Stimulated activated CD4-positive, alpha-beta T cell treated with anti-CD3 and anti-CD28 coated beads, Interleukin-1b, Interleukin-23, amount 100 ng/mL, for 48 hours (primary cell): ENCODE measurements around the gene HMG20B.

Experiments used
- DNase-seq: peaks from one replicate; pipeline ENCODE4 v3.0.0-alpha.2; 2020

The HMG20B gene

GRCh38 chr19:3537438-3538240, 35.1 kb upstream of the HMG20B start:
- DNase-seq, result no peak

GRCh38 chr19:3538258-3538929, 34.4 kb upstream of the HMG20B start:
- DNase-seq, result no peak

GRCh38 chr19:3538965-3539755, 33.6 kb upstream of the HMG20B start, which contains the start of gene TEKTIP1:
Gene TEKTIP1, plus strand, starts transcription at chr19:3539174. Its CDS starts 4 bp downstream, at chr19:3539178.
- DNase-seq, result no peak

GRCh38 chr19:3539756-3540118, 33.0 kb upstream of the HMG20B start:
- no peak for DNase-seq

- DNase-seq, result no peak
Measured at GRCh38 chr19:3543150-3544057, 29.3 kb upstream of the HMG20B start.

- DNase-seq, result no peak
Measured at GRCh38 chr19:3544058-3544376, 28.7 kb upstream of the HMG20B start.

- peak; percentile 76 for DNase-seq
Measured at GRCh38 chr19:3544742-3545668, 27.7 kb upstream of the HMG20B start.

GRCh38 chr19:3545669-3546034, 27.1 kb upstream of the HMG20B start:
- no peak for DNase-seq

GRCh38 chr19:3546119-3546518, 26.6 kb upstream of the HMG20B start:
- no peak for DNase-seq

- DNase-seq, result peak; percentile 32
Measured at GRCh38 chr19:3547301-3547731, 25.4 kb upstream of the HMG20B start.

- DNase-seq, result no peak
Measured at GRCh38 chr19:3547767-3548282, 24.9 kb upstream of the HMG20B start.

- DNase-seq, result no peak
Measured at GRCh38 chr19:3548606-3549005, 24.1 kb upstream of the HMG20B start.

- DNase-seq, result no peak
Measured at GRCh38 chr19:3549816-3550215, 22.9 kb upstream of the HMG20B start.

GRCh38 chr19:3550947-3551791, 21.6 kb upstream of the HMG20B start:
- no peak for DNase-seq

GRCh38 chr19:3551792-3552095, 21.0 kb upstream of the HMG20B start:
- no peak for DNase-seq

GRCh38 chr19:3554254-3555083, 18.3 kb upstream of the HMG20B start:
- DNase-seq, result no peak

- DNase-seq, result no peak
Measured at GRCh38 chr19:3555653-3556422, 16.9 kb upstream of the HMG20B start.

GRCh38 chr19:3556423-3556977, 16.2 kb upstream of the HMG20B start:
- no peak for DNase-seq
